Loucy (cell line): ENCODE results near the gene FGF5.

Source experiments
- H2AFZ ChIP-seq: fragments of 200-600 bp; sonication (generic); 2 replicates; pipeline ENCODE4 v1.6.0; 2016; ENCODE audit warnings: antibody characterized with exemption, mild to moderate bottlenecking, low read length, moderate library complexity
- H3F3A ChIP-seq: fragments of 200-600 bp; 2 replicates; pipeline ENCODE4 v1.6.0; 2016; ENCODE audit warnings: antibody characterized with exemption, low read depth, mild to moderate bottlenecking
- H3K27me3 ChIP-seq: fragments of 200-600 bp; sonication (generic); 2 replicates; pipeline ENCODE4 v1.6.1; 2014; ENCODE audit warnings: low read length, mild to moderate bottlenecking; ENCODE audit not compliant: insufficient read depth, poor library complexity, severe bottlenecking
- H3K36me3 ChIP-seq: fragments of 200-600 bp; sonication (generic); 2 replicates; pipeline ENCODE4 v1.6.1; 2016; ENCODE audit warnings: low read length; ENCODE audit not compliant: insufficient read depth
- H3K4me1 ChIP-seq: fragments of 200-600 bp; sonication (generic); 2 replicates; pipeline ENCODE4 v1.5.1; 2014; ENCODE audit warnings: low read length, mild to moderate bottlenecking; ENCODE audit not compliant: insufficient read depth, poor library complexity, severe bottlenecking
- H3K4me2 ChIP-seq: fragments of 200-600 bp; sonication (generic); 2 replicates; pipeline ENCODE4 v1.6.0; 2014; ENCODE audit warnings: antibody characterized with exemption, low read length, low read depth, mild to moderate bottlenecking; ENCODE audit not compliant: poor library complexity, severe bottlenecking
- H3K4me3 ChIP-seq: fragments of 200-600 bp; sonication (generic); 2 replicates; pipeline ENCODE4 v1.5.1; 2014; ENCODE audit warnings: low read length, mild to moderate bottlenecking, mixed read lengths; ENCODE audit not compliant: poor library complexity, severe bottlenecking
- H3K79me2 ChIP-seq: fragments of 200-600 bp; sonication (generic); 2 replicates; pipeline ENCODE4 v1.6.1; 2014; ENCODE audit warnings: low read length; ENCODE audit not compliant: insufficient read depth
- H3K9ac ChIP-seq: fragments of 200-600 bp; sonication (generic); 2 replicates; pipeline ENCODE4 v1.6.0; 2014; ENCODE audit warnings: mild to moderate bottlenecking, low read depth, low read length, moderate library complexity; ENCODE audit not compliant: poor library complexity, severe bottlenecking
- H3K9me2 ChIP-seq: fragments of 200-600 bp; sonication (generic); replicated peaks from 2 replicates; pipeline ENCODE4 v1.6.1; 2016; ENCODE audit warnings: low read depth, low read length, mixed read lengths
- H3K9me3 ChIP-seq: fragments of 200-600 bp; sonication (generic); 2 replicates; pipeline ENCODE4 v1.6.1; 2014; ENCODE audit warnings: mild to moderate bottlenecking, antibody characterized with exemption, low read length, low read depth; ENCODE audit not compliant: insufficient read depth
- H4K20me1 ChIP-seq: fragments of 200-600 bp; sonication (generic); 2 replicates; pipeline ENCODE4 v1.6.0; 2014; ENCODE audit warnings: antibody characterized with exemption, low read length, mild to moderate bottlenecking; ENCODE audit not compliant: insufficient read depth, poor library complexity, severe bottlenecking
- CTCF ChIP-seq: fragments of 200-600 bp; sonication (generic); conservative IDR thresholded peaks from 2 replicates; pipeline ENCODE4 v1.5.1; 2014; ENCODE audit warnings: mild to moderate bottlenecking, antibody characterized with exemption, low read length
- EZH2phosphoT487 ChIP-seq: fragments of 200-600 bp; IDR thresholded peaks from 2 replicates; pipeline ENCODE4 v1.6.1; 2018; ENCODE audit warnings: antibody characterized with exemption, mild to moderate bottlenecking, moderate library complexity, borderline replicate concordance

FGF5 gene

GRCh38 chr4:80321776-80322175 is 55.3 kb downstream of the FGF5 start:
- Histone ChIP-seq H3K9me2 (no peaks in the 10 kb centered on the region), H3F3A (no peaks in the 10 kb centered on the region), H3K9ac (no peak overlapping the region), H3K4me1 (no peaks in the 10 kb centered on the region), H3K79me2 (no peaks in the 10 kb centered on the region), H3K4me2 (no peak overlapping the region), H4K20me1 (no peaks in the 10 kb centered on the region), H3K9me3 (no peaks in the 10 kb centered on the region), H3K27me3 (no peaks in the 10 kb centered on the region), H2AFZ (no peak overlapping the region; the same call in 1 of the 2 replicates), H3K36me3 (no peaks in the 10 kb centered on the region), H3K4me3 (no peak overlapping the region)
- no peak for TF ChIP-seq EZH2phosphoT487
- TF ChIP-seq CTCF, result no peak; the same call in 1 of the 2 replicates

GRCh38 chr4:80322716-80323115 is 56.3 kb downstream of the FGF5 start:
- no peaks in the 10 kb centered on the region for H3K4me1 ChIP-seq
- no peak overlapping the region for H2AFZ ChIP-seq
- TF ChIP-seq EZH2phosphoT487, result no peak
- peak; percentile 61 for TF ChIP-seq CTCF
- no peaks in the 10 kb centered on the region for H3K36me3 ChIP-seq
- no peak overlapping the region for H3K4me2 ChIP-seq
- H3K4me3 ChIP-seq, result no peak overlapping the region
- no peaks in the 10 kb centered on the region for H3K9me3 ChIP-seq
- H3K9ac ChIP-seq, result no peak overlapping the region
- H3K27me3 ChIP-seq, result no peaks in the 10 kb centered on the region
- H3K79me2 ChIP-seq, result no peaks in the 10 kb centered on the region
- no peaks in the 10 kb centered on the region for H3K9me2 ChIP-seq
- H3F3A ChIP-seq, result no peaks in the 10 kb centered on the region
- no peaks in the 10 kb centered on the region for H4K20me1 ChIP-seq

- H3K9me2 ChIP-seq, result no peaks in the 10 kb centered on the region
- TF ChIP-seq EZH2phosphoT487 (no peak), CTCF (no peak)
- H3K4me3 ChIP-seq, result no peak overlapping the region
- H3F3A ChIP-seq, result no peaks in the 10 kb centered on the region
- H3K9ac ChIP-seq, result no peak overlapping the region
- no peaks in the 10 kb centered on the region for H3K9me3 ChIP-seq
- H3K4me1 ChIP-seq, result no peaks in the 10 kb centered on the region
- no peaks in the 10 kb centered on the region for H3K27me3 ChIP-seq
- no peak overlapping the region for H3K4me2 ChIP-seq
- no peaks in the 10 kb centered on the region for H3K36me3 ChIP-seq
- H2AFZ ChIP-seq, result no peak overlapping the region
- H3K79me2 ChIP-seq, result no peaks in the 10 kb centered on the region
- H4K20me1 ChIP-seq, result no peaks in the 10 kb centered on the region
Measured at GRCh38 chr4:80324171-80324570, 57.7 kb downstream of the FGF5 start.
